HG02884 (cell line): ENCODE measurements around the gene ADAP1.

Experiments used
- ATAC-seq: cut with Tn5 transposase; IDR thresholded peaks from one replicate; pipeline ENCODE4 v1.9.1; 2021; ENCODE audit warnings: mild to moderate bottlenecking, moderate library complexity; ENCODE audit not compliant: unreplicated experiment

Gene ADAP1

GRCh38 chr7:896346-897075 is 58.0 kb downstream of the ADAP1 start:
- no peak for ATAC-seq

GRCh38 chr7:895451-896052 is 58.9 kb downstream of the ADAP1 start:
- ATAC-seq = no peak

- ATAC-seq = no peak
Measured at GRCh38 chr7:894927-895450, 59.5 kb downstream of the ADAP1 start.

DNA sequence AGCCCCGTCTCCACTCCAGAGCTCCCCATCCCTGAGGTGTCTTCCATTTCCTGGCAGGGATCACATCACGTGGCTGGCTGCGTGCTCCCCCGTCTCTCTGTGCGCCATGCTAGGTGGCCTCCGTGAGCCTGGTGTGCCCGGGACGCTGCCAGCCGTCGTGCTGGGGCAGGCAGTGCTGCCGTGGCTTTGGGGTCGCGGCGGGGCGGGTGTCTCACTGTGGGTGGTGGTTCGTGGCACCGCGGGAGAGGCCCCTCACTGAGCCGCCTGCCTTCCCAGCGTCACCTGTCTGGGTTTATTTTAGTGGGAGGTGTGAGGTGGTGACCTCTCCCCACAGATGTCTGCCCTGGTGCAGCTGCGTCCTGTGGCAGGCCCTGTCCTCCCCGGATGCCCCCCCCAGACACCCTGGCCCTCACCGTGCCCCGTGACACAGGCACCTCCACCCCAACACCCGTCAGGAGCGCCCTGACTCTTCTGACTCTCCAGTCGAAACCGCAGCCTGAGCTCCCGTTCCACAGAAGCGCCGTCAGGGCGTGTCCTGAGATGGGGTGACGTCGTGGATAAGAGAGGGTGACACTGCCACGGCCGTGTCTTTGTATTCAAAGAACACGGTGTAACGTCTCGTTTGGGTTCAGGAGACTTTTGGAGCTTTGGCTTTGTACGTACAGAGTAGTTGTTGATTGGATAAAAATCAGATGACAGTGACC is 60.2 kb downstream of the ADAP1 start:
- ATAC-seq = no peak

DNA sequence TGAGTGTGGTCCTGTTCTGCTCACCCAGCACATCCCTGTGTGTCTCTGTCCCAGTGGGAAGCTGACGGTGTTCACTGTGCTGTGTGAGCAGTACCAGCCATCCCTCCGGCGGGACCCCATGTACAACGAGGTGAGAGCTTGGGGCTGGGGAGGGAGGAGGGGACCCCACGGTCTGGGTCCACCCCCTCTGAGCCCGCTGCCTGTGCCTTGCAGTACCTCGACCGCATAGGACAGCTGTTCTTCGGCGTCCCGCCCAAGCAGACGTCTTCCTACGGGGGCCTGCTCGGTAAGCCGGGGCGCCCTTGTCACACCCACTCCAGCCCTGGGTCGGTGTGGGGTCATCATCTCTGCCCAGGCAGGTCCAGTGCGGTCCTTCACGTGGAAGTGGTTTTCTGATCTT is 60.8 kb downstream of the ADAP1 start:
- no peak for ATAC-seq

- ATAC-seq = no peak
Measured at GRCh38 chr7:892648-893593, 61.6 kb downstream of the ADAP1 start.

- ATAC-seq = no peak
Measured at GRCh38 chr7:891805-892204, 62.7 kb downstream of the ADAP1 start.

GRCh38 chr7:891291-891690 is 63.2 kb downstream of the ADAP1 start:
- ATAC-seq = no peak

GRCh38 chr7:890868-891267 is 63.6 kb downstream of the ADAP1 start:
- no peak for ATAC-seq

- ATAC-seq = no peak
Measured at GRCh38 chr7:889391-889790, 65.1 kb downstream of the ADAP1 start.

DNA sequence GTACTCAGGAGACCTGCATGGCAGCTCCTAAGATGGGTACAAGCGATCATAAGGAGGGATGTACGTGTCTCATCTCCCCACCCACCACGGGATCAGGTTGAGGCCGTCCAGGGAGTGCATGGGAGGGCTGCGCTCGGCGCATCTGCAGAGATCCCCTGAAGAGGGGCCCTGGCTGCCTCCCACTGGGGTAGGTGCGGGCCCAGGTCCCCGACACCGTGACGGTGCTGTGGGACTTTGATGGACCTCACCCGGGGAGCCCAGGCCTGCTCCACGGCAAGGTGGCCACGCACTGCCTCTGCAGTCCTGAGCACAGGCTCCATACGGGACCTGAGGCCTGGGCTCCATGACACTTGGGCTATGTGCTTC is 65.5 kb downstream of the ADAP1 start:
- ATAC-seq = no peak

DNA sequence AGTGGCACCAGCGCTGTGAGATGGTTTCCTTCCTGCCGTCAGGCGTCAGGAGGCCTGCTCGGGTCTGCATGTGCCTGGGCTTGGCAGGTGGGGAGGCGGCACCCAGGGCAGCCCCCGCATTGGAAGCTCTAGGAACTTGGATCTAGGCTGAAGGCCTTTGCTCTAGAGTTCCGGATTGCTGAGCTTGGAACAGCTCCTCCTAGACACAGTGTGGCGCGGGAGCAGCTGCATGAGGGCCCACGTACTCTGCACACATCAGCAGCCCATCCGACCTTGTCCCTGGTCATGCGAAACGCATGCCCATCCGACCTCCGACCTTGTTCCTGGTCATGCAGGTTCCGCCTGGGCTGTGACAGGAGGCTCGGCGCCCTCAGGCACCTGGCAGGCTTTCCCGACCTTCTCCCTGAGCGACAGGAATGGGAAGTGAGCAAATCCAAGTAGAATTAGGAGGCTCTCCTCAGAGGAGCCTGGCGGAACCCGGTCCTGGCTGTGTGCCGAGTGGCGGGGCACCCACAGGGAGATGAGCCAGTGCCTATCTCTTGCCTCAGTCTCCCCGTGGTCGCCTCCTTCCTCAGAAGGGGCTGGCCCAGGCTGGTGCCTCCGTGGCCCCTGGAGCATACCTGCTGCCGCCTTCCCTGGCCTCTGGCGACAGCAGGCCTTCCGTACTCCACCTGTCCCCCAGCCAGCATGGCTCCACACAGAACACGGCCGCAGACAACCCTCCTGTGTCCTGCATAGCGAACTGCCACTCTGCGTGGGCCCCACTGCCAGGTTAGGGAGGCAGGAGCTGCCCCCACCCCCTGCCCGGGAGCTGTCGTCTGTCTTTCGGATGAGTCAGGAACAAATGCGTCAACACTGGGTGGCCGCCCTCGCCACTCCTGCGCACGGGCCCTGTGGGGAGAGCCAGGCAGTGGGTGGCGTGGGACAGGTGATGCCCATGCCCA is 66.1 kb downstream of the ADAP1 start:
- ATAC-seq = no peak

DNA sequence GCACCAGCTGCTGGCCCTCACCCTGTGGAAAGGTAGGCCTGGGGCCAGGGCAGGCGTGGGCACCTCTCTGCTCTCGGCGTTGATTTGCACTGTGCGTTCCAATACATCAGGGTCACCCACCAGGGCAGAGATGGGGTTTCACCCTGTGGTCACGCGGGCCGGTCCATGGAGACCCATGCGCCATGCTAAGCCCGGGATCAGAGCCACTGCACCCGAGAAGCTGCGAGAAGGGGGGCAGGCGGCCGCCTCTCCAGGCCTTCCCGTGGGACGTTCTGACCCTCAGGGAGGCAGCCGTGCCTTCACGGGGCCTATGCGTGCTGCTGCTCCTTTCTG is 67.0 kb downstream of the ADAP1 start:
- ATAC-seq = no peak

- no peak for ATAC-seq
Measured at GRCh38 chr7:886626-887487, 67.6 kb downstream of the ADAP1 start.

GRCh38 chr7:885893-886625 is 68.4 kb downstream of the ADAP1 start:
- no peak for ATAC-seq

- no peak for ATAC-seq
Measured at GRCh38 chr7:885261-885892, 69.1 kb downstream of the ADAP1 start.

DNA sequence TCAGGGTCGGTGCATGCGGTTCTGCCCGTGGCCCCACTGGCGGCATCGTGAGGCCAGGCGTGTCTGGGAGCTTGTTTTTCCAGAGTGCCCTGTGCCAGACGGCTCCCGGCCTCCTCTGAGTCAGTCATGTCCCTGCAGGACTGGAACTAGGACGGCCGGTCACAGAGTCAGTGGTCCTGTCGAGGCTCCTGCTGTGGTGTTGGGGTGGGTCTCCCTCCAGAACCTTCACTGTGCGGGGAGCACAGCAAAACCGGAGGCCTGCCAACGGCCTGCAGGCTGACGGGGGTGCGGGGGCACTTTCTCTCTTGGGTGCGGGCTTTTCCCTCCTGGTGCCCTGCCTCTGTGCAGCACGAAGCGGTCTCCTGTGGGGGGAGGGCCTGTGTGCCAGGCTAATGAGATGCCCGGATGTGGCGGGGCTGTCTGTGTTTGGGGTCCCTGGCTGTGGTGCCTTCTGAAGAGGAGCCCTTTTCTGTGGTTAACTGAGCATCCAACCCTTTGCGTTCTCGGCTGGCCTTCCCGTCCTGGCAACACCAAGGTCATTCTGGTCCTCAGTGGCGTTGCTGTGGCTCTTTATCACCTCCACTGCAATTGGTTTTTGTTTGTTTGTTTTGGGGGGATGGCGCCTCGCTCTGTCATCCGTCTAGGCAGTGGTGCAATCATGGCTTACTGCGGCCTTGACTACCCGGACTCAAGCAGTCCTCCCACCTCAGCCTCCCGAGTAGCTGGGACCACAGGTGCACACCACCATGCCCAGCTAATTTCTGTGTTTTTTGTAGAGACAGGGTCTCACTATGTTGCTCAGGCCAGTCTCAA is 70.1 kb downstream of the ADAP1 start:
- no peak for ATAC-seq
